ENCODE measurements around the gene CALCOCO2. TPM values are rescaled to one million over a fixed set of nuclear protein-coding genes. Genes with fewer than 3 reads are reported as not detected.
A peak's percentile ranks its signal among the peaks of the same experiment; 100 is the strongest.
"Not testable (repeated sequence)": the region's sequence is repeated elsewhere in the genome, so short reads cannot be mapped to it uniquely, and the experiment has no call there.

CALCOCO2 gene
- total and polyA plus RNA-seq, 11 donors: 102 to 322 (median 222) TPM

- TF ChIP-seq POLR2A (IDR thresholded peaks at IDR 0.05) (no peak), CTCF (IDR thresholded peaks at IDR 0.05) (no peak)
- Histone ChIP-seq H3K4me1 (peaks cover 0 to 4% (median 0%) of the 10 kb centered on the region in 12 donors), H3K4me3 (no peak overlapping the region), H3K36me3 (no peaks in the 10 kb centered on the region), H3K9me3 (no peaks in the 10 kb centered on the region), H3K27ac (no peak overlapping the region), H3K27me3 (no peaks in the 10 kb centered on the region)
- 79 to 82% (median 81%) methylated on average over 11 of the region's 11 CpGs for WGBS, 4 donors
- intact Hi-C loops (cut with DNase I): no loop called here
- ATAC-seq: no peak
- DNase-seq: no peak
These were observed 5.1 kb upstream of the CALCOCO2 start for GRCh38 chr17:48825446-48826381.

- TF ChIP-seq POLR2A (IDR thresholded peaks at IDR 0.05): no peak
- TF ChIP-seq CTCF (IDR thresholded peaks at IDR 0.05): no peak
These were observed 681 bp downstream of the CALCOCO2 start for GRCh38 chr17:48831549-48831883.

GRCh38 chr17:48834973-48835372, 4.1 kb downstream of the CALCOCO2 start:
- intact Hi-C loops (cut with DNase I): no loop called here
- Histone ChIP-seq H3K27ac (peak overlapping the region in 7 of 12 donors; percentile 24 to 98 (median 38)), H3K36me3 (peaks cover 0 to 14% (median 0%) of the 10 kb centered on the region in 9 donors), H3K4me3 (no peak overlapping the region), H3K27me3 (no peaks in the 10 kb centered on the region), H3K4me1 (peaks cover 9 to 90% (median 66%) of the 10 kb centered on the region in 12 donors), H3K9me3 (no peaks in the 10 kb centered on the region)
- ATAC-seq: no peak
- DNase-seq: no peak
- TF ChIP-seq CTCF (IDR thresholded peaks at IDR 0.05): no peak
- TF ChIP-seq POLR2A (IDR thresholded peaks at IDR 0.05): no peak
- WGBS, 4 donors: 67 to 76% (median 76%) methylated on average over 2 of the region's 2 CpGs

More at GRCh38 chr17:48831549-48831883, 681 bp downstream of the CALCOCO2 start:
- Histone ChIP-seq H3K36me3 (peaks cover 0 to 14% (median 0%) of the 10 kb centered on the region in 9 donors), H3K4me1 (peaks cover 6 to 56% (median 48%) of the 10 kb centered on the region in 12 donors), H3K9me3 (no peaks in the 10 kb centered on the region), H3K4me3 (peak overlapping the region; percentile 69 to 99 (median 88)), H3K27ac (peak overlapping the region; percentile 86 to 99 (median 97)), H3K27me3 (no peaks in the 10 kb centered on the region)
- no peak for DNase-seq
- WGBS, 4 donors: 0 to 3% (median 1%) methylated on average over 8 of the region's 8 CpGs
- ATAC-seq: no peak
- intact Hi-C loops (cut with DNase I): no loop called here

GRCh38 chr17:48835971-48836370, 5.1 kb downstream of the CALCOCO2 start:
- peaks cover 14 to 94% (median 76%) of the 10 kb centered on the region in 12 donors for H3K4me1 ChIP-seq
- no peak for DNase-seq
- TF ChIP-seq POLR2A (IDR thresholded peaks at IDR 0.05) (no peak), CTCF (IDR thresholded peaks at IDR 0.05) (no peak)

GRCh38 chr17:48837458-48837857, 6.6 kb downstream of the CALCOCO2 start:
- DNase-seq; intact Hi-C loops (cut with DNase I); H3K27me3 ChIP-seq; ATAC-seq; H3K9me3 ChIP-seq: not testable (repeated sequence)
- Histone ChIP-seq H3K36me3 (peaks cover 0 to 21% (median 3%) of the 10 kb centered on the region in 9 donors), H3K27ac (peak overlapping the region in 9 of 12 donors; percentile 7 to 96 (median 30)), H3K4me3 (peak overlapping the region in 1 of 12 donors; percentile 19), H3K4me1 (peaks cover 15 to 99% (median 79%) of the 10 kb centered on the region in 12 donors)
- WGBS, 4 donors: 83 to 94% (median 90%) methylated on average over 4 of the region's 4 CpGs

More at GRCh38 chr17:48835971-48836370, 5.1 kb downstream of the CALCOCO2 start:
- H3K9me3 ChIP-seq: no peaks in the 10 kb centered on the region
- peak overlapping the region in 5 of 12 donors; percentile 8 to 96 (median 38) for H3K27ac ChIP-seq
- no peak overlapping the region for H3K4me3 ChIP-seq
- intact Hi-C loops (cut with DNase I): no loop called here
- 89 to 97% (median 93%) methylated on average over 2 of the region's 2 CpGs for WGBS, 4 donors
- no peaks in the 10 kb centered on the region for H3K27me3 ChIP-seq
- peaks cover 0 to 14% (median 0%) of the 10 kb centered on the region in 9 donors for H3K36me3 ChIP-seq
- no peak for ATAC-seq

Data from heart left ventricle (tissue), 16 donors.